ENCODE results near the gene AOX1. TPM values are rescaled to one million over a fixed set of nuclear protein-coding genes. Genes with fewer than 3 reads are reported as not detected.

Gene AOX1
- total and polyA plus RNA-seq, 10 of the 15 experiments (the other 5 are each of a cell fraction or from before 2014, with no cell fraction given): 0.03 to 0.56 (median 0.19) TPM; not detected in 6

- no peak overlapping the region for H3K27ac ChIP-seq (ENCODE audit: control insufficient read depth, insufficient read depth)
- FAIRE-seq (no peak), ATAC-seq (no peak), DNase-seq (ENCODE audit: low read depth, low spot score) (no peak)
- H3K4me2 ChIP-seq (ENCODE audit: control insufficient read depth, insufficient read depth): no peak overlapping the region
- BruUV-seq (replicated peaks): no TSS peak
- RAD21 ChIA-PET (ENCODE audit: unreplicated experiment): interaction anchor here (1.0 kb wide), 1 partner anchor 85 kb away, joined by 3 read pairs; no protein-coding TSS in a partner anchor
- no peak overlapping the region for H3K9ac ChIP-seq (ENCODE audit: control insufficient read depth, insufficient read depth, low read length)
- CTCF ChIA-PET: interaction anchor here (1.0 to 1.8 kb wide), 2 partner anchors 134 to 538 kb away, joined by 3 to 5 read pairs; no protein-coding TSS in a partner anchor
- H3K36me3 ChIP-seq (ENCODE audit: control insufficient read depth in 2 of 2, insufficient read depth in 2 of 2, low read length in 1 of 2): no peaks in the 10 kb centered on the region
- SMC1A ChIA-PET (ENCODE audit: uncharacterized antibody, unreplicated experiment): interaction anchor here (1.7 to 2.0 kb wide), 2 partner anchors 8 to 133 kb away, joined by 5 to 6 read pairs; no protein-coding TSS in a partner anchor
- no peak overlapping the region for H3K4me3 ChIP-seq
- H3K27me3 ChIP-seq (replicated peaks in 1 of 2; ENCODE audit: control insufficient read depth in 2 of 2, insufficient read depth in 2 of 2, low read length in 1 of 2): no peaks in the 10 kb centered on the region; a peak in 1 of 4 replicates
- WGBS (ENCODE audit: insufficient coverage, insufficient replicate concordance, low lambda C conversion rate, missing lambda C conversion rate): 27% methylated on average over 3 of the region's 3 CpGs
- POLR2A ChIA-PET: no interaction called here
- in situ Hi-C loops (cut with MboI) (no loop called here), intact Hi-C loops (cut with micrococcal nuclease; ENCODE audit: unreplicated experiment) (no loop called here)
- H4K20me1 ChIP-seq (ENCODE audit: control insufficient read depth, insufficient read depth): no peaks in the 10 kb centered on the region
- H3K79me2 ChIP-seq (ENCODE audit: control insufficient read depth, insufficient read depth, low read length): no peaks in the 10 kb centered on the region
- H3K9me3 ChIP-seq (replicated peaks; ENCODE audit: control insufficient read depth, insufficient read depth, low read length): no peaks in the 10 kb centered on the region
- peak overlapping the region; percentile 53; the same call in 1 of the 2 replicates for H2AFZ ChIP-seq (ENCODE audit: control insufficient read depth, low read depth, low read length)
- TF ChIP-seq EED (IDR thresholded peaks at IDR 0.05; ENCODE audit: low read depth) (no peak), HCFC1 (IDR thresholded peaks at IDR 0.05; ENCODE audit: low read length) (no peak), ZSCAN29 (IDR thresholded peaks at IDR 0.05) (no peak), IRF5 (IDR thresholded peaks at IDR 0.05; ENCODE audit: borderline replicate concordance) (no peak)
- H3K4me1 ChIP-seq (ENCODE audit: control insufficient read depth, insufficient read depth, low read length): peaks cover 5% of the 10 kb centered on the region
These were observed 32.2 kb downstream of the AOX1 start for GRCh38 chr2:200618054-200618419.

- Histone ChIP-seq H3K27ac (ENCODE audit: control insufficient read depth, insufficient read depth) (no peak overlapping the region), H3K36me3 (ENCODE audit: control insufficient read depth in 2 of 2, insufficient read depth in 2 of 2, low read length in 1 of 2) (no peaks in the 10 kb centered on the region), H3K9me3 (replicated peaks; ENCODE audit: control insufficient read depth, insufficient read depth, low read length) (no peaks in the 10 kb centered on the region), H2AFZ (ENCODE audit: control insufficient read depth, low read depth, low read length) (no peak overlapping the region), H3K4me3 (no peak overlapping the region), H3K9ac (ENCODE audit: control insufficient read depth, insufficient read depth, low read length) (no peak overlapping the region), H3K4me1 (ENCODE audit: control insufficient read depth, insufficient read depth, low read length) (peaks cover 5% of the 10 kb centered on the region), H3K79me2 (ENCODE audit: control insufficient read depth, insufficient read depth, low read length) (no peaks in the 10 kb centered on the region), H3K27me3 (replicated peaks in 1 of 2; ENCODE audit: control insufficient read depth in 2 of 2, insufficient read depth in 2 of 2, low read length in 1 of 2) (no peaks in the 10 kb centered on the region; a peak in 1 of 4 replicates), H4K20me1 (ENCODE audit: control insufficient read depth, insufficient read depth) (no peaks in the 10 kb centered on the region), H3K4me2 (ENCODE audit: control insufficient read depth, insufficient read depth) (no peak overlapping the region)
- ChIA-PET SMC1A (ENCODE audit: uncharacterized antibody, unreplicated experiment) (interaction anchor here (1.0 to 1.7 kb wide), 2 partner anchors 16 to 134 kb away, joined by 3 to 5 read pairs; no protein-coding TSS in a partner anchor), POLR2A (no interaction called here), CTCF (interaction anchor here (1.0 to 1.8 kb wide), 2 partner anchors 135 to 539 kb away, joined by 3 to 5 read pairs; no protein-coding TSS in a partner anchor), RAD21 (ENCODE audit: unreplicated experiment) (interaction anchor here (1.0 kb wide), 1 partner anchor 84 kb away, joined by 3 read pairs; no protein-coding TSS in a partner anchor)
- TF ChIP-seq RAD21 (IDR thresholded peaks at IDR 0.05; ENCODE audit: insufficient read depth, low read depth, low read length) (0 out of 2 replicates have a peak, but pooled peaks have one; percentile 5), RAD51 (IDR thresholded peaks at IDR 0.05) (no peak)
- DNase-seq (ENCODE audit: low read depth, low spot score) (no peak), FAIRE-seq (no peak), ATAC-seq (peak; percentile 30; the same call in 1 of the 3 replicates)
- intact Hi-C loops (cut with micrococcal nuclease; ENCODE audit: unreplicated experiment): no loop called here
- 33% methylated on average over 3 of the region's 3 CpGs for WGBS (ENCODE audit: insufficient coverage, insufficient replicate concordance, low lambda C conversion rate, missing lambda C conversion rate)
- BruUV-seq (replicated peaks): no TSS peak
- in situ Hi-C loops (cut with MboI): no loop called here
These were observed 32.8 kb downstream of the AOX1 start for GRCh38 chr2:200618590-200619021.

Measured in GM12878 (cell line).